Glomerular visceral epithelial cell (primary cell): Measurements from ENCODE around the gene PRR22.
"Not testable (repeated sequence)": the region's sequence is repeated elsewhere in the genome, so short reads cannot be mapped to it uniquely, and the experiment has no call there.

Source experiments
- DNase-seq: peaks from one replicate; pipeline ENCODE4 v3.0.0-alpha.2; 2016; ENCODE audit errors: extremely low spot score

Gene PRR22

GRCh38 chr19:5790559-5791520 is 6.3 kb upstream of the PRR22 start, which contains the start of gene DUS3L:
Gene DUS3L, minus strand, starts transcription at chr19:5791163. Its CDS starts 22 bp downstream, at chr19:5791141.
- peak; percentile 97 for DNase-seq

- DNase-seq = no peak
These were observed 5.5 kb upstream of the PRR22 start for GRCh38 chr19:5789886-5790558.

- DNase-seq = no peak
These were observed 4.8 kb upstream of the PRR22 start for GRCh38 chr19:5789351-5789761.

GRCh38 chr19:5788422-5788821 is 3.9 kb upstream of the PRR22 start:
- DNase-seq = no peak

GRCh38 chr19:5787409-5788182 is 3.0 kb upstream of the PRR22 start:
- no peak for DNase-seq

GRCh38 chr19:5786593-5787408 is 2.3 kb upstream of the PRR22 start:
- no peak for DNase-seq

GRCh38 chr19:5785423-5785822 is 877 bp upstream of the PRR22 start:
- DNase-seq = no peak

GRCh38 chr19:5782945-5783919 is 1.3 kb downstream of the PRR22 start:
- DNase-seq = no peak

GRCh38 chr19:5782322-5782721 is 2.2 kb downstream of the PRR22 start:
- DNase-seq = no peak

- DNase-seq = not testable (repeated sequence)
These were observed 3.6 kb downstream of the PRR22 start for GRCh38 chr19:5780916-5781315.

GRCh38 chr19:5778402-5778801 is 6.1 kb downstream of the PRR22 start:
- no peak for DNase-seq

- DNase-seq = no peak
These were observed 8.8 kb downstream of the PRR22 start for GRCh38 chr19:5775668-5776309.

GRCh38 chr19:5774921-5775320 is 9.6 kb downstream of the PRR22 start:
- no peak for DNase-seq

GRCh38 chr19:5773276-5773675 is 11.3 kb downstream of the PRR22 start:
- DNase-seq = no peak

- DNase-seq = no peak
These were observed 12.1 kb downstream of the PRR22 start for GRCh38 chr19:5772416-5772815.

GRCh38 chr19:5767949-5768348 is 16.6 kb downstream of the PRR22 start:
- no peak for DNase-seq

GRCh38 chr19:5765220-5765619 is 19.3 kb downstream of the PRR22 start:
- no peak for DNase-seq

GRCh38 chr19:5762608-5763217 is 21.8 kb downstream of the PRR22 start:
- DNase-seq = no peak

GRCh38 chr19:5753743-5754142 is 30.8 kb downstream of the PRR22 start:
- DNase-seq = no peak
